HG02852 (cell line): Measurements from ENCODE around the gene MOSMO.
"Not testable (repeated sequence)": the region's sequence is repeated elsewhere in the genome, so short reads cannot be mapped to it uniquely, and the experiment has no call there.

Source experiments
- ATAC-seq: cut with Tn5 transposase; IDR thresholded peaks from one replicate; pipeline ENCODE4 v1.9.1; 2021; ENCODE audit warnings: mild to moderate bottlenecking, moderate library complexity; ENCODE audit not compliant: unreplicated experiment

The MOSMO gene

GRCh38 chr16:22089910-22090309, 82.0 kb downstream of the MOSMO start:
- no peak for ATAC-seq

DNA sequence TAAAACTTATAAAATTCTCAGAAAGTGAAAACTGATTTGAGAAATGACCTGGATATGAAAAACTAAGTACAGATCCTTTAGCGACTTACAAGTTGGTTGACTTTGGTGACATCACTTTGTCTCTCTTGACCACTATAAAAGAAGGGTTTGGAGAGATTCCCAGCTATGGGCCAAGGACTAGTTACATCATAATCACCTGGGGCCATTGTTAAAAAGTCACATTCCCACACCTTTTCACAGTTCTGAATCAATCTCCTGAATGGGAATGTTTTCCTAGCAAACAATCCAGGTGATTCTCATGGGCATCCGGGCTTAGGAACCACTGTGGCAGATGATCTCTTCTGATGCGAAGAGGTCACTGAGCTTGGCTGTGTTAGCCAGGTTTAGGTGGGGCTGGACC, 83.8 kb downstream of the MOSMO start:
- ATAC-seq, result no peak

- no peak for ATAC-seq
Observed at GRCh38 chr16:22092143-22092933, 84.4 kb downstream of the MOSMO start, which contains the start of gene VWA3A. Gene VWA3A, plus strand, starts transcription at chr16:22092541. Its CDS starts 97 bp downstream, at chr16:22092638.

GRCh38 chr16:22093331-22093730, 85.4 kb downstream of the MOSMO start:
- no peak for ATAC-seq

GRCh38 chr16:22093996-22094395, 86.1 kb downstream of the MOSMO start:
- no peak for ATAC-seq

GRCh38 chr16:22098405-22099255, 90.7 kb downstream of the MOSMO start:
- ATAC-seq, result no peak

GRCh38 chr16:22099256-22099975, 91.5 kb downstream of the MOSMO start:
- ATAC-seq, result no peak

- no peak for ATAC-seq
Observed at GRCh38 chr16:22103441-22103840, 95.5 kb downstream of the MOSMO start.

- no peak for ATAC-seq
Observed at GRCh38 chr16:22109258-22109898, 101.5 kb downstream of the MOSMO start.

GRCh38 chr16:22111629-22112028, 103.7 kb downstream of the MOSMO start:
- ATAC-seq, result not testable (repeated sequence)

GRCh38 chr16:22116095-22116700, 108.3 kb downstream of the MOSMO start:
- ATAC-seq, result no peak

- no peak for ATAC-seq
Observed at GRCh38 chr16:22117609-22118008, 109.7 kb downstream of the MOSMO start.

GRCh38 chr16:22120440-22120839, 112.5 kb downstream of the MOSMO start:
- ATAC-seq, result no peak

DNA sequence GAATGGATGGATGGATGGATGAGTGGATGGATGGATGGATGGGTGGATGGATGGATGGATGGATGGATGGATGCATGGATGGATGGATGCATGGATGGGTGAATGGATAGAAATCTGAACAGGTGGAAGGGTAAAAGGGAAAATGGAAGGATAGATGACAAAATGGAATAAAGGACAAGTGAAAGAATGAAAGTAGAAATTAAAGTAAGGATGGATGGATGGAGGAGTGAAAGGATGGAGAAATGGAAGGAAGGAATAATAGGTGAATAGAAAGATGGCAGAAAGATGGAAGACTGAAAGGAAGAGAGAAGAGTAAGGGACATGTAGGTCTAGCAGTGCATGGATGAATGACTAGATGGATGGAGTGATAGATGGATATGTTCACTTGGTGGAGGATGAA, 114.3 kb downstream of the MOSMO start:
- no peak for ATAC-seq

DNA sequence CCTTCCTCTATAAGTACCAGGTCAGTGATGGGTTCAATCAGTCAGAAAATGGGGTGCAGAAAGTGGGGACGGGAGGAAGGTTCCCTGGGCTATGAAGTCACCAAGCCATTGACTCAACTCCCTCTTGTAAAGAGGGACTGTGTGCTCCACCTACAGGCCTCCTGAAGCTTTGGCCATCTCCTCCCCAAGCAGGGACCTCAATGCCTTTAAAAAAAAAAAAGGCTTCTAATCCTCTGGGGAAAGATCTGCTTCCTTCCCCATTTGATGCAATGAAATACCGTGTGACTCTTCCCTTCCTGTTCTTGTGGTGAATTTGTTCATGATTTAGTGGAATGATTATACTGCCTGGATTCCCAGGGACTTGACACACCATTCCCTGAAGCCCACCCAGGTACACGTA, 115.2 kb downstream of the MOSMO start:
- ATAC-seq, result no peak

- ATAC-seq, result no peak
Observed at GRCh38 chr16:22123759-22124490, 116.0 kb downstream of the MOSMO start.

DNA sequence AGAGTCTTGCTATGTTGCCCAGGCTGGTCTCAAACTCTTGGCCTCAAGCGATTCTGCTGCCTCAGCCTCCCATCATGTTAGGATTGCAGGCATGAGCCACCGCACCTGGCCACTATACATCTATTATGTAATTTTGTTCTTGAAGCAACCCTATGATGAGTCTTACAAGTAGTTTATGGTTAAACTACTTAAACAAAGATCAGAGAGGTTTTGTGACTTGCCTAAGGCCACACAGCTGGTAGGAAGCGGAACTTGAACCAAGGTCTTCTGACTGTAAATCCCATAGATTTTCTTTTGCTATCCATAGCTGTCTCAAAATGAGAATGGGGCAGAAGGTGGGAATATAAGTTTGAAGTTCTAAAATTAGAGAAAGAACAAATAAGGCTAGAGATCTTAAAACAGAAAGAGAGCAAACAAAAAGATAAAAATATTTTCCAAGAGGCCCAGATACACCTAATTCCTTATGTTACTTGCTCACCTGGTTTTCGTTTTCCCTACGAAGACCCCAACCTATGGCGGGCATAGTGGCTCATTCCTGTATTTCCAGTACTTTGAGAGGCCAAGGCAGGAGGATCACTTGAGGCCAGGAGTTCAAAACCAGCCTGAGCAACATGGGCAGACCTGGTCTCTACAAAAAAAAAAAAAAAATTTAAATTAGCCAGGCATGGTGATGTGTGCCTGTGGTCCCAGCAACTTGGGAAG, 116.8 kb downstream of the MOSMO start:
- no peak for ATAC-seq

- no peak for ATAC-seq
Observed at GRCh38 chr16:22126037-22126558, 118.2 kb downstream of the MOSMO start.

- ATAC-seq, result not testable (repeated sequence)
Observed at GRCh38 chr16:22128537-22128936, 120.6 kb downstream of the MOSMO start.
